ENCODE measurements around the gene SLC9A8. TPM values are rescaled to one million over a fixed set of nuclear protein-coding genes. Genes with fewer than 3 reads are reported as not detected.

The SLC9A8 gene
- total and polyA plus RNA-seq, 2 of the 4 experiments (the other 2 are of a cell fraction): 4.1 to 5.0 TPM

DNA sequence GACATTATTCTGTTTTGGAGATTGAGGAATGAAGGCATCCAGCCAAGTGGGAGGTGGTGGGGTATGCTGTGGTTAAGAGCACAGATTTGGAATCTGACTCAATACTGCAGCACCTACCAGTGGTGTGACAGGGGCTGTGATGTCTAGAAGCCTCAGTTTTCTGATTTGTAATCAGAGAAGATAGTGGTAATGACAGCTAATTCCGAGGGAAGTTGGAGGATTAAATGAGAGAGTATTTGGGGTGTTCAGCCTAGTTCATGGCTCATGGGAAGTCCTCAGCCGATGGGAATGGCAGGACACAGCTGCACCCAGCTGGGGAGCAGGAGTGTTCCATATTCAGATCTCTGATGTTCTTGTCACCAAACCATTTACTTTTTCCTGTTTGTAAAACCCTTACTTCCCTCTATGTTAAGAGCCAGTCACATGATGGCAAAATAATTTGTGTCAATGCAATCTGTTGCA, 9.3 kb downstream of the SLC9A8 start:
- intact Hi-C loops (cut with micrococcal nuclease) (loop anchor here (1.0 kb wide), 1 partner anchor 211 kb away; no protein-coding TSS in a partner anchor), dilution Hi-C loops (cut with HindIII; ENCODE audit: low sequenced_read_pairs, unreplicated experiment) (no loop called here), in situ Hi-C loops (cut with MboI; ENCODE audit: low sequenced_read_pairs) (no loop called here)
- Histone ChIP-seq H4K20me1 (ENCODE audit: insufficient read depth, low read length) (peaks cover 5% of the 10 kb centered on the region; the same call in 1 of the 2 replicates), H3K27me3 (ENCODE audit: control insufficient read depth, insufficient read depth, low read length) (no peaks in the 10 kb centered on the region), H3K36me3 (ENCODE audit: control insufficient read depth, insufficient read depth, low read length) (peaks cover 15% of the 10 kb centered on the region), H3K4me1 (ENCODE audit: control insufficient read depth, insufficient read depth, low read length) (peaks cover 11% of the 10 kb centered on the region), H3K4me3 (ENCODE audit: insufficient read depth, low read depth, low read length) (no peak overlapping the region), H3K9me1 (ENCODE audit: insufficient read depth, low read length) (0 out of 2 replicates have a peak, but pooled peaks cover 5% of the 10 kb centered on the region), H3K18ac (ENCODE audit: low read depth, low read length) (peak overlapping the region; percentile 8; the same call in 1 of the 2 replicates), H3K27ac (ENCODE audit: insufficient read depth, low read length) (no peak overlapping the region), H3K4me2 (ENCODE audit: low read depth, low read length) (peak overlapping the region; percentile 48), H3K79me1 (ENCODE audit: low read depth in 1 of 2, low read length in 2 of 2) (peaks cover 5 to 22% of the 10 kb centered on the region in 2 experiments; a peak in 3 of 4 replicates), H2BK120ac (ENCODE audit: low read depth, low read length) (no peak overlapping the region), H3K56ac (ENCODE audit: extremely low read depth, insufficient read depth, low read length) (no peak overlapping the region), H2AK5ac (ENCODE audit: low read depth, low read length) (no peak overlapping the region; the same call in 1 of the 2 replicates), H4K91ac (ENCODE audit: insufficient read depth, low read depth, low read length) (no peak overlapping the region; the same call in 1 of the 2 replicates), H2BK15ac (ENCODE audit: low read depth, low read length) (no peak overlapping the region), H2AFZ (replicated peaks; ENCODE audit: low read length, poor library complexity) (no peak overlapping the region), H3K9ac (ENCODE audit: low read depth, low read length) (no peak overlapping the region), H3K9me3 (ENCODE audit: control insufficient read depth, insufficient read depth, low read length) (no peaks in the 10 kb centered on the region), H4K5ac (ENCODE audit: low read depth, low read length) (no peak overlapping the region), H2AK9ac (replicated peaks; ENCODE audit: low read depth, low read length, poor library complexity) (no peak overlapping the region), H3K4ac (ENCODE audit: low read depth, low read length) (peak overlapping the region; percentile 1; the same call in 1 of the 2 replicates), H4K8ac (ENCODE audit: low read depth in 2 of 2, low read length in 2 of 2) (no peak overlapping the region), H2BK5ac (ENCODE audit: low read depth, low read length, poor library complexity, severe bottlenecking) (no peak overlapping the region), H3K23ac (ENCODE audit: low read depth, low read length) (no peak overlapping the region; the same call in 1 of the 2 replicates), H2BK20ac (ENCODE audit: low read depth, low read length) (peak overlapping the region; percentile 16; the same call in 1 of the 2 replicates), H3K14ac (replicated peaks; ENCODE audit: low read depth, low read length) (0 out of 2 replicates have a peak overlapping the region, but pooled peaks have one; percentile 5)
- ATAC-seq (ENCODE audit: low read depth) (peak; percentile 87), DNase-seq (peak; percentile 71)
- TF ChIP-seq BHLHE40 (IDR thresholded peaks at IDR 0.05; ENCODE audit: low read depth, low read length): no peak
- peak; percentile 57 for TF ChIP-seq RAD21 (IDR thresholded peaks at IDR 0.05; ENCODE audit: low read length)
- TF ChIP-seq CEBPB (IDR thresholded peaks at IDR 0.05; ENCODE audit: low read depth, low read length): 0 out of 2 replicates have a peak, but pooled peaks have one; percentile 7
- TF ChIP-seq SMC3 (IDR thresholded peaks at IDR 0.05; ENCODE audit: low read depth, low read length): peak; percentile 32
- TF ChIP-seq, protein P1, sequence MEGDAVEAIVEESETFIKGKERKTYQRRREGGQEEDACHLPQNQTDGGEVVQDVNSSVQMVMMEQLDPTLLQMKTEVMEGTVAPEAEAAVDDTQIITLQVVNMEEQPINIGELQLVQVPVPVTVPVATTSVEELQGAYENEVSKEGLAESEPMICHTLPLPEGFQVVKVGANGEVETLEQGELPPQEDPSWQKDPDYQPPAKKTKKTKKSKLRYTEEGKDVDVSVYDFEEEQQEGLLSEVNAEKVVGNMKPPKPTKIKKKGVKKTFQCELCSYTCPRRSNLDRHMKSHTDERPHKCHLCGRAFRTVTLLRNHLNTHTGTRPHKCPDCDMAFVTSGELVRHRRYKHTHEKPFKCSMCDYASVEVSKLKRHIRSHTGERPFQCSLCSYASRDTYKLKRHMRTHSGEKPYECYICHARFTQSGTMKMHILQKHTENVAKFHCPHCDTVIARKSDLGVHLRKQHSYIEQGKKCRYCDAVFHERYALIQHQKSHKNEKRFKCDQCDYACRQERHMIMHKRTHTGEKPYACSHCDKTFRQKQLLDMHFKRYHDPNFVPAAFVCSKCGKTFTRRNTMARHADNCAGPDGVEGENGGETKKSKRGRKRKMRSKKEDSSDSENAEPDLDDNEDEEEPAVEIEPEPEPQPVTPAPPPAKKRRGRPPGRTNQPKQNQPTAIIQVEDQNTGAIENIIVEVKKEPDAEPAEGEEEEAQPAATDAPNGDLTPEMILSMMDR (conservative IDR thresholded peaks at IDR 0.05; ENCODE audit: low read depth, low read length): peak; percentile 42; the same call in 1 of the 2 replicates
- CTCF ChIA-PET: interaction anchor here (0.6 to 1.4 kb wide), 3 partner anchors 24 to 179 kb away, joined by 3 to 5 read pairs (median 4); no protein-coding TSS in a partner anchor
- WGBS, 2 experiments (ENCODE audit: extremely low coverage in 2 of 2, insufficient read length in 1 of 2): no CpG with 5 or more reads among the region's 2 CpGs
- POLR2A ChIA-PET (ENCODE audit: unreplicated experiment): no interaction called here
- BruUV-seq (replicated peaks): no TSS peak
